ENCODE data around the gene BACE1-AS. TPM values are rescaled to one million over a fixed set of nuclear protein-coding genes. Genes with fewer than 3 reads are reported as not detected.

BACE1-AS gene
- total and polyA plus RNA-seq, 2 experiments from 2014 or later = 3.6 to 3.9 TPM

DNA sequence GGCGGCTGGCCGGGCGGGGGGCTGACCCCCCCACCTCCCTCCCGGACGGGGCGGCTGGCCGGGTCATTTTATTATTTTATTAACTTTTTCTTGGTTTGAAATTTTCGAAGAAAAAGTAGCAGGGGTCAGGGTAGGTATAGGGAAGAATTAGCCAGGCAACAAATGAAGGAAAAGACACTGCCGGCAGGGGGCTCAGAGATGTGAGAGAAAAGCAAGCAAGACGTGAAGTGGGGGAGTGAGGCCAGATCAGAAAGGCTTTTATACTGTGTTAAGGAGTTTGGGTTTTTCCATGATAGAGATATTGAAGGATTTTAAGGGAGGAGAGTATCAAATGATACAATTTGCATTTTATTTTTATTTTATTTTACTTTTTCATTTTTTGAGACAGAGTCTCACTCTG lies 39.6 kb upstream of the BACE1-AS start:
- H3K79me2 ChIP-seq = no peaks in the 10 kb centered on the region
- no peak overlapping the region for H3K4me2 ChIP-seq
- no peak overlapping the region for H2AFZ ChIP-seq
- H3K4me3 ChIP-seq = no peak overlapping the region
- no peaks in the 10 kb centered on the region for H4K20me1 ChIP-seq (ENCODE audit: insufficient read depth, poor library complexity, severe bottlenecking)
- no peak for DNase-seq (ENCODE audit: low spot score)
- no peaks in the 10 kb centered on the region for H3K36me3 ChIP-seq (replicated peaks; ENCODE audit: insufficient read depth, low read depth)
- no peaks in the 10 kb centered on the region for H3K4me1 ChIP-seq (ENCODE audit: insufficient read depth)
- no peaks in the 10 kb centered on the region for H3K27me3 ChIP-seq
- H3K9me3 ChIP-seq (ENCODE audit: low read depth) = no peaks in the 10 kb centered on the region
- H3K9me2 ChIP-seq (replicated peaks; ENCODE audit: insufficient read depth) = no peaks in the 10 kb centered on the region
- 90% methylated on average over 3 of the region's 10 CpGs for WGBS (ENCODE audit: low lambda C conversion rate, missing lambda C conversion rate)
- no peak for TF ChIP-seq EZH2 (IDR thresholded peaks at IDR 0.05; ENCODE audit: borderline replicate concordance)
- TF ChIP-seq EZH2phosphoT487 (IDR thresholded peaks at IDR 0.05; ENCODE audit: low read depth, severe bottlenecking, unreplicated experiment) = no peak
- TF ChIP-seq, protein P1, sequence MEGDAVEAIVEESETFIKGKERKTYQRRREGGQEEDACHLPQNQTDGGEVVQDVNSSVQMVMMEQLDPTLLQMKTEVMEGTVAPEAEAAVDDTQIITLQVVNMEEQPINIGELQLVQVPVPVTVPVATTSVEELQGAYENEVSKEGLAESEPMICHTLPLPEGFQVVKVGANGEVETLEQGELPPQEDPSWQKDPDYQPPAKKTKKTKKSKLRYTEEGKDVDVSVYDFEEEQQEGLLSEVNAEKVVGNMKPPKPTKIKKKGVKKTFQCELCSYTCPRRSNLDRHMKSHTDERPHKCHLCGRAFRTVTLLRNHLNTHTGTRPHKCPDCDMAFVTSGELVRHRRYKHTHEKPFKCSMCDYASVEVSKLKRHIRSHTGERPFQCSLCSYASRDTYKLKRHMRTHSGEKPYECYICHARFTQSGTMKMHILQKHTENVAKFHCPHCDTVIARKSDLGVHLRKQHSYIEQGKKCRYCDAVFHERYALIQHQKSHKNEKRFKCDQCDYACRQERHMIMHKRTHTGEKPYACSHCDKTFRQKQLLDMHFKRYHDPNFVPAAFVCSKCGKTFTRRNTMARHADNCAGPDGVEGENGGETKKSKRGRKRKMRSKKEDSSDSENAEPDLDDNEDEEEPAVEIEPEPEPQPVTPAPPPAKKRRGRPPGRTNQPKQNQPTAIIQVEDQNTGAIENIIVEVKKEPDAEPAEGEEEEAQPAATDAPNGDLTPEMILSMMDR (IDR thresholded peaks at IDR 0.05; ENCODE audit: poor library complexity) = no peak
- no peak overlapping the region for H3K27ac ChIP-seq

DNA sequence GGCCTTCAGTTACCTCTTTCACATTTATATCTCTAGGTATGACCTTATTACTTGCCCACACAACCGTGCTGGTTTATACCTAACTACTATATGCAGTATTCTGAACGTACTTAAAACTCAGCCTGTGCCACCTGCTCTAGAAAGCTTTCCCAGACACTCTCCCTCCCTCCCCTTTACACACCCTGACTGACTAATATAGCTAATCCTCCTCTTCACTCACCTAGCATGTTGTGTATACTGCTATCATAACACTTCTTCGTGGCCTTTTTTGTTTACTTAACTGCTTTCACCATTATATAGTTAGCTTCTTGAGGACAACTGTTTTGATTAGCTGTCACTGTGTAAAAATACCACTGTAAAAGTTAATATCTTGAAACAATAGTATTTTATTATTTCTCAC lies 35.2 kb upstream of the BACE1-AS start:
- Histone ChIP-seq H3K27ac (no peak overlapping the region), H3K27me3 (no peaks in the 10 kb centered on the region), H3K4me2 (no peak overlapping the region), H3K9me3 (ENCODE audit: low read depth) (no peaks in the 10 kb centered on the region), H3K9me2 (replicated peaks; ENCODE audit: insufficient read depth) (no peaks in the 10 kb centered on the region), H3K4me1 (ENCODE audit: insufficient read depth) (no peaks in the 10 kb centered on the region), H3K36me3 (replicated peaks; ENCODE audit: insufficient read depth, low read depth) (no peaks in the 10 kb centered on the region), H3K79me2 (peaks cover 5% of the 10 kb centered on the region), H3K4me3 (no peak overlapping the region), H2AFZ (no peak overlapping the region), H4K20me1 (ENCODE audit: insufficient read depth, poor library complexity, severe bottlenecking) (no peaks in the 10 kb centered on the region)
- WGBS (ENCODE audit: low lambda C conversion rate, missing lambda C conversion rate) = 89% methylated on average over 3 of the region's 3 CpGs
- no peak for DNase-seq (ENCODE audit: low spot score)
- TF ChIP-seq, protein P1 (IDR thresholded peaks at IDR 0.05; ENCODE audit: poor library complexity) = no peak
- TF ChIP-seq EZH2 (IDR thresholded peaks at IDR 0.05; ENCODE audit: borderline replicate concordance) = no peak
- TF ChIP-seq EZH2phosphoT487 (IDR thresholded peaks at IDR 0.05; ENCODE audit: low read depth, severe bottlenecking, unreplicated experiment) = no peak

DNA sequence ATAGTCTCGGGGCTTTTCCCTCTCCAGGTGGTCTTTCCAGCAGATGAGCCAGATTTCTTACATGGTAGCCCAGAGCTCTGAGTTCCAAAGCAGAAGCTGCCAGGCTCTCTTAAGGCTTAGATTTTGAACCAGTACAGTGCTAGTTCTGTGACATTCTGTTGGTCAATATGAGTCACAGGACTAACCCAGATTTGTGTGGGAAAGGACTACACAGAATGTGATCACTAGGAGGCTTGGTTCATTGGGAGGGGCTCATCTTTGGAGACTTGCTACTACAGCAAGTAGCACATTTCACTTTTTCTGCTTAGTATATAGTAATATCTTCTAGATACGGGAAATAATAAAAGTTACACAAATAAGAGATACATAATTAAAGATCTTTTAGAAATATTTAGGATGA lies 34.6 kb upstream of the BACE1-AS start:
- Histone ChIP-seq H3K79me2 (peaks cover 5% of the 10 kb centered on the region), H3K9me3 (ENCODE audit: low read depth) (no peaks in the 10 kb centered on the region), H2AFZ (no peak overlapping the region), H3K4me2 (no peak overlapping the region), H3K27me3 (no peaks in the 10 kb centered on the region), H3K9me2 (replicated peaks; ENCODE audit: insufficient read depth) (no peaks in the 10 kb centered on the region), H3K36me3 (replicated peaks; ENCODE audit: insufficient read depth, low read depth) (no peaks in the 10 kb centered on the region), H4K20me1 (ENCODE audit: insufficient read depth, poor library complexity, severe bottlenecking) (no peaks in the 10 kb centered on the region), H3K4me3 (no peak overlapping the region), H3K4me1 (ENCODE audit: insufficient read depth) (no peaks in the 10 kb centered on the region), H3K27ac (no peak overlapping the region)
- DNase-seq (ENCODE audit: low spot score) = no peak
- TF ChIP-seq EZH2 (IDR thresholded peaks at IDR 0.05; ENCODE audit: borderline replicate concordance) = no peak
- TF ChIP-seq, protein P1 (IDR thresholded peaks at IDR 0.05; ENCODE audit: poor library complexity) = no peak
- no peak for TF ChIP-seq EZH2phosphoT487 (IDR thresholded peaks at IDR 0.05; ENCODE audit: low read depth, severe bottlenecking, unreplicated experiment)
- 62% methylated on average over 2 of the region's 2 CpGs for WGBS (ENCODE audit: low lambda C conversion rate, missing lambda C conversion rate)

DNA sequence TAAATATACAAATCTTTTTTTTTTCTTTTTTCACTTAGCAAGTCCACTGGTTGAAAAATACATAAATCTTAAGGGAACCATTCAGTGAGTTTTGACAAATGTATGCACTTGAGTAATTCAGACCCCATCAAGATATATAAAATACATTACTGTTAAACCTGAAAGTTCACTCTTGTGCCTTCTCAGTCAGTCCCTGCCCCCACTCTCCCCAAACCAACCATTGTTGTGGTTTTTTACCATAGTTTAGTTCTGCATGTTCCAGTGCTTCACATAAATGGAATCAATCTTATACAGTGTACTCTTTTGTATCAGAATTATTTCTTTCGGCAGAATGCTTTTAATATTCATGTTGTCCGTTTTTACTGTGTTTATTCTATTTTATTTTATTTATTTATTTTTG lies 32.6 kb upstream of the BACE1-AS start:
- TF ChIP-seq, protein P1 (IDR thresholded peaks at IDR 0.05; ENCODE audit: poor library complexity) = no peak
- TF ChIP-seq EZH2 (IDR thresholded peaks at IDR 0.05; ENCODE audit: borderline replicate concordance) = no peak
- TF ChIP-seq EZH2phosphoT487 (IDR thresholded peaks at IDR 0.05; ENCODE audit: low read depth, severe bottlenecking, unreplicated experiment) = no peak
- DNase-seq (ENCODE audit: low spot score) = no peak
- peaks cover 5% of the 10 kb centered on the region for H3K79me2 ChIP-seq
- H3K27me3 ChIP-seq = no peaks in the 10 kb centered on the region
- no peaks in the 10 kb centered on the region for H3K9me3 ChIP-seq (ENCODE audit: low read depth)
- no peak overlapping the region for H3K4me2 ChIP-seq
- no peak overlapping the region for H3K4me3 ChIP-seq
- H3K27ac ChIP-seq = no peak overlapping the region
- 98% methylated on average over 2 of the region's 2 CpGs for WGBS (ENCODE audit: low lambda C conversion rate, missing lambda C conversion rate)
- H4K20me1 ChIP-seq (ENCODE audit: insufficient read depth, poor library complexity, severe bottlenecking) = no peaks in the 10 kb centered on the region
- no peak overlapping the region for H2AFZ ChIP-seq
- no peaks in the 10 kb centered on the region for H3K36me3 ChIP-seq (replicated peaks; ENCODE audit: insufficient read depth, low read depth)
- no peaks in the 10 kb centered on the region for H3K9me2 ChIP-seq (replicated peaks; ENCODE audit: insufficient read depth)
- no peaks in the 10 kb centered on the region for H3K4me1 ChIP-seq (ENCODE audit: insufficient read depth)
